BLaER1 treated with 17β-estradiol and CSF1 and Interleukin-3, amounts not matched to agents 10 nM and 100 nM (cell line): ENCODE data around the gene BNC2.

Source experiments
- H3K27ac ChIP-seq, 11 experiments: shearing (Covaris generic); formaldehyde crosslinking; 2 replicates each; pipeline ENCODE4 v1.8.1; 2022
- H3K27me3 ChIP-seq, 11 experiments: shearing (Covaris generic); formaldehyde crosslinking; 2 replicates each; pipeline ENCODE4 v1.8.1; 2022
- H3K36me3 ChIP-seq, 11 experiments: shearing (Covaris generic); formaldehyde crosslinking; 2 replicates each; pipeline ENCODE4 v1.8.1; 2022
- H3K4me1 ChIP-seq, 10 experiments: shearing (Covaris generic); formaldehyde crosslinking; 2 replicates each; pipeline ENCODE4 v1.8.1; 2022
- H3K4me2 ChIP-seq, 11 experiments: shearing (Covaris generic); formaldehyde crosslinking; 2 replicates each; pipeline ENCODE4 v1.8.1; 2022
- H3K4me3 ChIP-seq, 10 experiments: shearing (Covaris generic); formaldehyde crosslinking; 2 replicates each; pipeline ENCODE4 v1.8.1; 2022
- H3K9ac ChIP-seq, 11 experiments: shearing (Covaris generic); formaldehyde crosslinking; 2 replicates each; pipeline ENCODE4 v1.8.1; 2022
- H3K9me3 ChIP-seq, 11 experiments: shearing (Covaris generic); formaldehyde crosslinking; replicated peaks in 1 of 11; 2 replicates each; pipeline ENCODE4 v1.8.1; 2022
- H4K20me1 ChIP-seq, 11 experiments: shearing (Covaris generic); formaldehyde crosslinking; 2 replicates each; pipeline ENCODE4 v1.8.1; 2022
- Cebpa-rat ChIP-seq, 11 experiments: shearing (Covaris generic); IDR thresholded peaks; 2 replicates each; pipeline ENCODE4 v1.8.1; 2022

The BNC2 gene

GRCh38 chr9:16848179-16848578, 22.3 kb downstream of the BNC2 start:
- no peaks in the 10 kb centered on the region for H3K4me1 ChIP-seq
- H3K36me3 ChIP-seq, result no peaks in the 10 kb centered on the region
- TF ChIP-seq Cebpa-rat (IDR thresholded peaks at IDR 0.05), result no peak
- no peak overlapping the region for H3K4me2 ChIP-seq
- no peak overlapping the region for H3K9ac ChIP-seq
- H3K9me3 ChIP-seq, result peaks cover 0 to 14% (median 4%) of the 10 kb centered on the region in 11 experiments; a peak in 5 of 22 replicates
- no peaks in the 10 kb centered on the region for H3K27me3 ChIP-seq
- no peak overlapping the region for H3K4me3 ChIP-seq
- no peak overlapping the region for H3K27ac ChIP-seq
- peaks cover 0 to 25% (median 0%) of the 10 kb centered on the region in 11 experiments; a peak in 2 of 22 replicates for H4K20me1 ChIP-seq

- H3K27me3 ChIP-seq, result no peaks in the 10 kb centered on the region
- H3K9ac ChIP-seq, result no peak overlapping the region
- H4K20me1 ChIP-seq, result peaks cover 0 to 20% (median 0%) of the 10 kb centered on the region in 11 experiments; a peak in 2 of 22 replicates
- peaks cover 0 to 14% (median 4%) of the 10 kb centered on the region in 11 experiments; a peak in 5 of 22 replicates for H3K9me3 ChIP-seq
- no peak for TF ChIP-seq Cebpa-rat (IDR thresholded peaks at IDR 0.05)
- no peaks in the 10 kb centered on the region for H3K36me3 ChIP-seq
- H3K4me2 ChIP-seq, result no peak overlapping the region
- no peak overlapping the region for H3K4me3 ChIP-seq
- H3K4me1 ChIP-seq, result no peaks in the 10 kb centered on the region
- no peak overlapping the region for H3K27ac ChIP-seq
These were observed 23.5 kb downstream of the BNC2 start for GRCh38 chr9:16846986-16847385.

- Histone ChIP-seq H3K4me1 (no peaks in the 10 kb centered on the region), H3K9ac (no peak overlapping the region), H3K27ac (no peak overlapping the region), H3K9me3 (peaks cover 0 to 14% (median 4%) of the 10 kb centered on the region in 11 experiments; a peak in 5 of 22 replicates), H3K4me3 (no peak overlapping the region), H3K4me2 (no peak overlapping the region), H3K27me3 (no peaks in the 10 kb centered on the region), H4K20me1 (peaks cover 0 to 20% (median 0%) of the 10 kb centered on the region in 11 experiments; a peak in 2 of 22 replicates), H3K36me3 (no peaks in the 10 kb centered on the region)
- TF ChIP-seq Cebpa-rat (IDR thresholded peaks at IDR 0.05), result no peak
These were observed 24.1 kb downstream of the BNC2 start for GRCh38 chr9:16846367-16846766.

GRCh38 chr9:16834817-16835216, 35.7 kb downstream of the BNC2 start:
- no peaks in the 10 kb centered on the region for H3K27me3 ChIP-seq
- H4K20me1 ChIP-seq, result peaks cover 0 to 11% (median 0%) of the 10 kb centered on the region in 11 experiments; a peak in 2 of 22 replicates
- no peak overlapping the region for H3K4me3 ChIP-seq
- H3K9ac ChIP-seq, result no peak overlapping the region
- no peaks in the 10 kb centered on the region for H3K36me3 ChIP-seq
- TF ChIP-seq Cebpa-rat (IDR thresholded peaks at IDR 0.05), result no peak
- H3K9me3 ChIP-seq, result peaks cover 0 to 9% (median 0%) of the 10 kb centered on the region in 11 experiments; a peak in 2 of 22 replicates
- no peaks in the 10 kb centered on the region for H3K4me1 ChIP-seq
- H3K4me2 ChIP-seq, result no peak overlapping the region
- H3K27ac ChIP-seq, result no peak overlapping the region

- Histone ChIP-seq H3K27ac (no peak overlapping the region), H3K4me2 (no peak overlapping the region), H3K4me3 (no peak overlapping the region), H3K36me3 (0 out of 22 replicates have a peak, but pooled peaks cover 0 to 3% (median 0%) of the 10 kb centered on the region in 11 experiments), H3K9me3 (peaks cover 0 to 9% (median 0%) of the 10 kb centered on the region in 11 experiments; a peak in 2 of 22 replicates), H4K20me1 (peaks cover 0 to 3% (median 0%) of the 10 kb centered on the region in 11 experiments; a peak in 2 of 22 replicates), H3K9ac (no peak overlapping the region), H3K4me1 (no peaks in the 10 kb centered on the region), H3K27me3 (no peaks in the 10 kb centered on the region)
- no peak for TF ChIP-seq Cebpa-rat (IDR thresholded peaks at IDR 0.05)
These were observed 37.1 kb downstream of the BNC2 start for GRCh38 chr9:16833296-16833835.

GRCh38 chr9:16832101-16832500, 38.4 kb downstream of the BNC2 start:
- Histone ChIP-seq H3K4me2 (no peak overlapping the region), H3K9ac (no peak overlapping the region), H3K27me3 (no peaks in the 10 kb centered on the region), H3K27ac (no peak overlapping the region), H3K36me3 (0 out of 22 replicates have a peak, but pooled peaks cover 0 to 3% (median 0%) of the 10 kb centered on the region in 11 experiments), H3K4me3 (no peak overlapping the region), H4K20me1 (no peaks in the 10 kb centered on the region; a peak in 1 of 22 replicates), H3K4me1 (no peaks in the 10 kb centered on the region), H3K9me3 (peaks cover 0 to 6% (median 0%) of the 10 kb centered on the region in 11 experiments; a peak in 2 of 22 replicates)
- no peak for TF ChIP-seq Cebpa-rat (IDR thresholded peaks at IDR 0.05)

GRCh38 chr9:16830806-16831205, 39.7 kb downstream of the BNC2 start:
- Histone ChIP-seq H3K27ac (no peak overlapping the region), H3K9me3 (peaks cover 0 to 5% (median 0%) of the 10 kb centered on the region in 11 experiments; a peak in 1 of 22 replicates), H4K20me1 (peaks cover 0 to 4% (median 0%) of the 10 kb centered on the region in 11 experiments; a peak in 2 of 22 replicates), H3K4me2 (no peak overlapping the region), H3K4me3 (no peak overlapping the region), H3K36me3 (0 out of 22 replicates have a peak, but pooled peaks cover 0 to 3% (median 0%) of the 10 kb centered on the region in 11 experiments), H3K4me1 (no peaks in the 10 kb centered on the region), H3K9ac (no peak overlapping the region), H3K27me3 (no peaks in the 10 kb centered on the region)
- TF ChIP-seq Cebpa-rat (IDR thresholded peaks at IDR 0.05), result no peak

- Histone ChIP-seq H3K4me3 (no peak overlapping the region), H3K27ac (no peak overlapping the region), H3K4me1 (peaks cover 0 to 5% (median 0%) of the 10 kb centered on the region in 10 experiments; a peak in 2 of 20 replicates), H3K9ac (no peak overlapping the region), H4K20me1 (peaks cover 0 to 14% (median 0%) of the 10 kb centered on the region in 11 experiments; a peak in 2 of 22 replicates), H3K9me3 (peaks cover 0 to 5% (median 0%) of the 10 kb centered on the region in 11 experiments; a peak in 1 of 22 replicates), H3K4me2 (no peak overlapping the region), H3K36me3 (0 out of 22 replicates have a peak, but pooled peaks cover 0 to 3% (median 0%) of the 10 kb centered on the region in 11 experiments), H3K27me3 (no peaks in the 10 kb centered on the region)
- TF ChIP-seq Cebpa-rat (IDR thresholded peaks at IDR 0.05), result no peak
These were observed 41.9 kb downstream of the BNC2 start for GRCh38 chr9:16828340-16829281.
